HepG2 (cell line): ENCODE results near the gene CISTR. TPM values are rescaled to one million over a fixed set of nuclear protein-coding genes. Genes with fewer than 3 reads are reported as not detected.

ENCODE experiments used
- ATAC-seq: fragments of 200-7000 bp; cut with Tn5 transposase; 3 replicates; pipeline ENCODE4 v1.9.1; 2020; ENCODE audit warnings: mild to moderate bottlenecking, moderate library complexity
- BruUV-seq: library from RNA; stranded (reverse); fragments of 400-500 nt; replicated peaks from 2 replicates; lab custom pipeline; 2021; lab: Mats Ljungman, UMichigan
- CTCF ChIA-PET: fragments of 300-600 bp; formaldehyde crosslinking; extraction: SDS; loops from one replicate; lab custom pipeline; 2021; ENCODE audit warnings: low total read pairs, inconsistent platforms, low intra/inter-chr PET ratio; lab: Yijun Ruan, JAX
- POLR2A ChIA-PET: fragments of 350-600 bp; sonication (Branson Sonifier 250); formaldehyde crosslinking; loops from one replicate; lab custom pipeline; 2020; ENCODE audit warnings: antibody characterized with exemption, inconsistent platforms; lab: Yijun Ruan, JAX
- DNase-seq: peaks from one replicate; pipeline ENCODE4 v3.0.0-alpha.2; 2015; ENCODE audit warnings: low spot score
- FAIRE-seq: peaks from 3 replicates; lab custom pipeline; 2011; peaks lifted over from hg19 to GRCh38; lab: Jason Lieb, UNC
- H2AFZ ChIP-seq: one replicate; pipeline ENCODE4 v1.6.1; 2011; ENCODE audit warnings: low read length, inconsistent platforms
- H3K27ac ChIP-seq: fragments of 300-600 bp; 3 replicates; pipeline ENCODE4 v1.8.0; 2011; ENCODE audit warnings: mixed run types, mild to moderate bottlenecking, mixed read lengths, low read length, inconsistent platforms; ENCODE audit not compliant: insufficient read depth; ENCODE audit errors: extremely low read length
- H3K27me3 ChIP-seq, 2 experiments: fragments of 200-600 bp in 1 of 2; 2 replicates in 1 of 2; 3 replicates in 1 of 2; pipeline versions ENCODE4 v1.6.0 to v1.8.0; 2011; ENCODE audit warnings: low read length in 2 of 2, mild to moderate bottlenecking in 2 of 2, moderate library complexity in 2 of 2, inconsistent platforms in 1 of 2; ENCODE audit not compliant: insufficient read depth in 2 of 2, control insufficient read depth in 1 of 2
- H3K36me3 ChIP-seq, 2 experiments: fragments of 200-600 bp in 1 of 2; replicated peaks in 1 of 2; 2 replicates in 1 of 2; 3 replicates in 1 of 2; pipeline versions ENCODE4 v1.5.1 to v1.8.0; 2011; ENCODE audit warnings: low read length in 2 of 2, inconsistent platforms in 1 of 2; ENCODE audit not compliant: insufficient read depth in 2 of 2, control insufficient read depth in 1 of 2
- H3K4me1 ChIP-seq: 2 replicates; pipeline ENCODE4 v1.5.1; 2012; ENCODE audit warnings: low read length, inconsistent platforms; ENCODE audit not compliant: insufficient read depth
- H3K4me2 ChIP-seq: 2 replicates; pipeline ENCODE4 v1.6.0; 2011; ENCODE audit warnings: low read depth, low read length, inconsistent platforms
- H3K4me3 ChIP-seq, 3 experiments: fragments of 200-600 bp in 1 of 3; sonication (generic), shearing (Covaris generic) in 1 of 3; replicated peaks in 1 of 3; 2 replicates each; pipeline ENCODE4 v1.5.1; 2011 to 2016; ENCODE audit warnings: low read length in 3 of 3, inconsistent platforms in 2 of 3, low read depth in 2 of 3, mild to moderate bottlenecking in 2 of 3, control low read depth in 1 of 3, mixed read lengths in 1 of 3; ENCODE audit not compliant: insufficient read depth in 1 of 3
- H3K79me2 ChIP-seq: one replicate; pipeline ENCODE4 v1.6.1; 2011; ENCODE audit warnings: low read length, inconsistent platforms; ENCODE audit not compliant: insufficient read depth
- H3K9ac ChIP-seq: 2 replicates; pipeline ENCODE4 v1.6.0; 2011; ENCODE audit warnings: mild to moderate bottlenecking, low read depth, low read length, inconsistent platforms; ENCODE audit not compliant: insufficient read depth
- H3K9me3 ChIP-seq: 2 replicates; pipeline ENCODE4 v1.5.1; 2012; ENCODE audit warnings: mild to moderate bottlenecking, low read length
- H4K20me1 ChIP-seq: 2 replicates; pipeline ENCODE4 v1.6.0; 2011; ENCODE audit warnings: inconsistent platforms, mild to moderate bottlenecking, low read length, moderate library complexity; ENCODE audit not compliant: insufficient read depth
- FOXP1 ChIP-seq, 2 experiments: fragments of 450-650 bp in 1 of 2; IDR thresholded peaks; 2 replicates each; pipeline ENCODE4 v1.6.1; 2017 to 2018; ENCODE audit warnings: antibody characterized with exemption in 1 of 2
- MEF2D ChIP-seq: sonication (generic); formaldehyde crosslinking; IDR thresholded peaks from 2 replicates; pipeline ENCODE4 v1.5.1; 2020; ENCODE audit warnings: mild to moderate bottlenecking, missing genetic modification reagents
- NCOA1 ChIP-seq: sonication (generic); formaldehyde crosslinking; IDR thresholded peaks from 2 replicates; pipeline ENCODE4 v1.9.0; 2021; ENCODE audit warnings: missing genetic modification reagents
- TARDBP ChIP-seq: sonication (generic); formaldehyde crosslinking; IDR thresholded peaks from 2 replicates; pipeline ENCODE4 v1.8.0; 2022; ENCODE audit warnings: mild to moderate bottlenecking, missing genetic modification reagents
- TFDP1 ChIP-seq: IDR thresholded peaks from 2 replicates; pipeline ENCODE4 v1.6.1; 2016; ENCODE audit warnings: missing compliant biosample characterization, missing genetic modification reagents, borderline replicate concordance
- ZBTB33 ChIP-seq: sonication (generic); formaldehyde crosslinking; IDR thresholded peaks from 2 replicates; pipeline ENCODE4 v1.4.0; 2020; ENCODE audit warnings: missing genetic modification reagents
- ZBTB43 ChIP-seq: sonication (generic); formaldehyde crosslinking; conservative IDR thresholded peaks from 2 replicates; pipeline ENCODE4 v1.4.0; 2020; ENCODE audit warnings: missing genetic modification reagents
- ZNF30 ChIP-seq: sonication (generic); formaldehyde crosslinking; IDR thresholded peaks from 2 replicates; pipeline ENCODE4 v1.5.0; 2020; ENCODE audit warnings: mild to moderate bottlenecking, missing genetic modification reagents
- ZNF446 ChIP-seq: sonication (generic); formaldehyde crosslinking; IDR thresholded peaks from 2 replicates; pipeline ENCODE4 v1.5.0; 2020; ENCODE audit warnings: mild to moderate bottlenecking, missing genetic modification reagents
- WGBS: methylation state at CpG from one replicate; pipeline ENCODE4 v1.1.6; 2017; ENCODE audit warnings: low lambda C conversion rate; 5-methylcytosine and 5-hydroxymethylcytosine counted together
- in situ Hi-C: cut with HindIII; loops from 2 replicates; pipeline ENCODE4 v1.10.0; 2017; ENCODE audit warnings: low pct_unique_long_range_greater_than_20kb; ENCODE audit not compliant: extremely low pct_ligation_motif_present
- intact Hi-C: fragments of 100-400 bp; cut with micrococcal nuclease; formaldehyde crosslinking; loops from one replicate; pipeline ENCODE4 v1.10.0; 2022; ENCODE audit not compliant: unreplicated experiment
- polyA plus RNA-seq, 8 experiments: library from polyadenylated mRNA; depleted of rRNA in 3 of 8; stranded (reverse) in 7 of 8; unstranded in 1 of 8; fragments of >200 nt; fragmentation: Illumina TruSeq in 4 of 8; extraction: Trizol in 4 of 8; gene quantifications; 2 replicates each; pipeline versions ENCODE4 v1.2.1 to v1.2.3, GENCODE V29; 2011 to 2016; ENCODE audit warnings: low read depth in 4 of 8, missing spikeins in 1 of 8, mixed read lengths in 1 of 8; ENCODE audit not compliant: insufficient read depth in 1 of 8
- total RNA-seq, 5 experiments: library from RNA; depleted of rRNA; stranded (reverse); fragments of >200 nt; fragmentation: Illumina TruSeq; extraction: Trizol; gene quantifications; 2 replicates each; pipeline ENCODE4 v1.2.3, GENCODE V29; 2016; ENCODE audit warnings: low read depth in 1 of 5
- TF ChIP-seq, protein P1 (sequence below): sonication (generic); formaldehyde crosslinking; IDR thresholded peaks from 2 replicates; pipeline ENCODE4 v1.4.0; 2020; ENCODE audit warnings: missing genetic modification reagents
- TF ChIP-seq, protein P2 (sequence below): sonication (generic); formaldehyde crosslinking; IDR thresholded peaks from 2 replicates; pipeline ENCODE4 v1.9.0; 2021; ENCODE audit warnings: missing genetic modification reagents, mild to moderate bottlenecking, borderline replicate concordance
- TF ChIP-seq, protein P3 (sequence below): IDR thresholded peaks from 2 replicates; pipeline ENCODE4 v1.6.1; 2012; ENCODE audit warnings: low read depth, low read length, improper control_type of control experiment

The CISTR gene
- total and polyA plus RNA-seq, 2 of the 13 experiments (the other 11 are each of a cell fraction or from before 2014, with no cell fraction given) = not detected

DNA sequence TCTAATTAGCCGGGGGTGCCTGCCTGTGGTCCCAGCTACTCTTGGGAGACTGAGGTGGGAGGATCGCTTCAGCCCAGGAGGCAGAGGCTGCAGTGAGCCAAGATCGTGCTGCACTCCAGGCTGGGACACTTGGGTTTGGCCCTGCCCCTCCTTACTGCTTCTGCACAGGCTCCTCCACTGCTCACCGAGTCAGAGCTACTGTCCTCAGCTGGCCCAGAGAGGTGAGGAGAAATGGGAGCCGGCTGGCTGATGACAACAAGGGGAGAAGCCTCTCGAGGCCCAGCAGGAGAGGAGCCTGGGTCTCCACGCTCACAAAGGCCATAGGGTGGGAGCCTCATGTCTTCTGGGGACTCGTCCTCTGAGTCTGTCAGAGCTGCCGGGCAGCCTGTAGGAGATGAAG, 38.3 kb downstream of the CISTR start:
- Histone ChIP-seq H3K4me1 (no peaks in the 10 kb centered on the region), H3K27me3 (peaks cover 0 to 12% of the 10 kb centered on the region in 2 experiments; a peak in 1 of 5 replicates), H3K36me3 (no peaks in the 10 kb centered on the region; a peak in 2 of 5 replicates), H2AFZ (no peak overlapping the region), H3K9me3 (no peaks in the 10 kb centered on the region), H4K20me1 (no peaks in the 10 kb centered on the region), H3K4me2 (no peak overlapping the region), H3K4me3 (no peak overlapping the region), H3K9ac (no peak overlapping the region), H3K79me2 (no peaks in the 10 kb centered on the region), H3K27ac (no peak overlapping the region)
- ChIA-PET POLR2A (no interaction called here), CTCF (no interaction called here)
- BruUV-seq = no TSS peak
- ATAC-seq (no peak), DNase-seq (no peak), FAIRE-seq (no peak)
- WGBS = 69% methylated on average over 5 of the region's 9 CpGs
- intact Hi-C loops (no loop called here), in situ Hi-C loops (no loop called here)
- TF ChIP-seq TARDBP (CRISPR knock-in tag) = no peak
- TF ChIP-seq ZNF446 = no peak
- TF ChIP-seq TFDP1 (CRISPR knock-in tag) = no peak
- TF ChIP-seq, protein P1, sequence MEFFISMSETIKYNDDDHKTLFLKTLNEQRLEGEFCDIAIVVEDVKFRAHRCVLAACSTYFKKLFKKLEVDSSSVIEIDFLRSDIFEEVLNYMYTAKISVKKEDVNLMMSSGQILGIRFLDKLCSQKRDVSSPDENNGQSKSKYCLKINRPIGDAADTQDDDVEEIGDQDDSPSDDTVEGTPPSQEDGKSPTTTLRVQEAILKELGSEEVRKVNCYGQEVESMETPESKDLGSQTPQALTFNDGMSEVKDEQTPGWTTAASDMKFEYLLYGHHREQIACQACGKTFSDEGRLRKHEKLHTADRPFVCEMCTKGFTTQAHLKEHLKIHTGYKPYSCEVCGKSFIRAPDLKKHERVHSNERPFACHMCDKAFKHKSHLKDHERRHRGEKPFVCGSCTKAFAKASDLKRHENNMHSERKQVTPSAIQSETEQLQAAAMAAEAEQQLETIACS (CRISPR knock-in tag) = no peak
- TF ChIP-seq NCOA1 (CRISPR knock-in tag) = no peak
- no peak for TF ChIP-seq MEF2D (CRISPR knock-in tag)
- TF ChIP-seq FOXP1 (IDR thresholded peaks at IDR 0.05) = no peak
- no peak for TF ChIP-seq FOXP1 (CRISPR knock-in tag; IDR thresholded peaks at IDR 0.05)
- TF ChIP-seq, protein P2, sequence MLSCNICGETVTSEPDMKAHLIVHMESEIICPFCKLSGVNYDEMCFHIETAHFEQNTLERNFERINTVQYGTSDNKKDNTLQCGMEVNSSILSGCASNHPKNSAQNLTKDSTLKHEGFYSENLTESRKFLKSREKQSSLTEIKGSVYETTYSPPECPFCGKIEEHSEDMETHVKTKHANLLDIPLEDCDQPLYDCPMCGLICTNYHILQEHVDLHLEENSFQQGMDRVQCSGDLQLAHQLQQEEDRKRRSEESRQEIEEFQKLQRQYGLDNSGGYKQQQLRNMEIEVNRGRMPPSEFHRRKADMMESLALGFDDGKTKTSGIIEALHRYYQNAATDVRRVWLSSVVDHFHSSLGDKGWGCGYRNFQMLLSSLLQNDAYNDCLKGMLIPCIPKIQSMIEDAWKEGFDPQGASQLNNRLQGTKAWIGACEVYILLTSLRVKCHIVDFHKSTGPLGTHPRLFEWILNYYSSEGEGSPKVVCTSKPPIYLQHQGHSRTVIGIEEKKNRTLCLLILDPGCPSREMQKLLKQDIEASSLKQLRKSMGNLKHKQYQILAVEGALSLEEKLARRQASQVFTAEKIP = no peak
- TF ChIP-seq, protein P3, sequence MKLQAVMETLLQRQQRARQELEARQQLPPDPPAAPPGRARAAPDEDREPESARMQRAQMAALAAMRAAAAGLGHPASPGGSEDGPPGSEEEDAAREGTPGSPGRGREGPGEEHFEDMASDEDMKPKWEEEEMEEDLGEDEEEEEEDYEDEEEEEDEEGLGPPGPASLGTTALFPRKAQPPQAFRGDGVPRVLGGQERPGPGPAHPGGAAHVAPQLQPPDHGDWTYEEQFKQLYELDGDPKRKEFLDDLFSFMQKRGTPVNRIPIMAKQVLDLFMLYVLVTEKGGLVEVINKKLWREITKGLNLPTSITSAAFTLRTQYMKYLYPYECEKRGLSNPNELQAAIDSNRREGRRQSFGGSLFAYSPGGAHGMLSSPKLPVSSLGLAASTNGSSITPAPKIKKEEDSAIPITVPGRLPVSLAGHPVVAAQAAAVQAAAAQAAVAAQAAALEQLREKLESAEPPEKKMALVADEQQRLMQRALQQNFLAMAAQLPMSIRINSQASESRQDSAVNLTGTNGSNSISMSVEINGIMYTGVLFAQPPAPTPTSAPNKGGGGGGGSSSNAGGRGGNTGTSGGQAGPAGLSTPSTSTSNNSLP = no peak
- no peak for TF ChIP-seq ZBTB43 (CRISPR knock-in tag)
- TF ChIP-seq ZNF30 = no peak
- TF ChIP-seq ZBTB33 (CRISPR knock-in tag) = no peak
